ENCODE data around the gene CRYBG2. TPM values are rescaled to one million over a fixed set of nuclear protein-coding genes. Genes with fewer than 3 reads are reported as not detected.
"Not testable (repeated sequence)": the region's sequence is repeated elsewhere in the genome, so short reads cannot be mapped to it uniquely, and the experiment has no call there.

The CRYBG2 gene
- total RNA-seq, 2 experiments from 2014 or later = 2.8 to 2.9 TPM

DNA sequence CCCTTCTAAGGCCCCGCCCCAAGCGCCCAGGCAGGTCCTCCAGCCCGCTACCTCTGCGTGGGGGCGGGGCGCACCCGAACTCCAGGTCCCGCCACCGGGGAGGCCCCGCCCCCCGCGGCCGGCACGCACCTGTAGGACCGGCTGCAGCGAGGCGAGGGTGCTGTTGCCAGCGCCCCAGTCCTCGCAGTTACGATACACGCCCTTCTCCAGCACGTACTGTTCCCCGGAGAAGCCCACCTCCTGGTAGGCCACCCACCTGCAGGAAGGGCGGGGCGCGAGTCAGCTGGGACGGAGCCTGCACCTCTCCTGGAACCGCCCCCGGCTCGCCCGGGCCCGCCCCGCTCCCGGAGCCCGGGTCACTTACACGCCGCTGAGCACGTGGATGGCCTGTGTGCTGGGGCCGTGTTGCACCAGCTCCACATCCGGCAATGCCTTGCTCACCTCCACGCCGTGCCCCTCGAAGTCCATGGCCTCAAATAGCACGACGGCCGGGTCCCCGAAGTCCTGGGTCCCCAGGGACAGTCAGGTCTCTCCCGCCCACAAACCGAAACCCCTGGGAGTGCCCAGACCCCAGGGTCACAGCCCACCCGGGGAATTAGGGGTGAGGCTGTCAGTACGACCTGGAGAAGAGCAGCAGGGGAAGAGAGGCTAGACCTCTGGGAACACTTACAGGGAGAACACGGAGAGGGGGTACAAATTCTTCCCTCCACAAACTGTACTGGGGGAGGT is 17.3 kb downstream of the CRYBG2 start:
- ChIA-PET CTCF (interaction anchor here (1.6 to 2.3 kb wide), 2 partner anchors 15 to 27 kb away, joined by 4 to 9 read pairs; no protein-coding TSS in a partner anchor), POLR2A (no interaction called here)

DNA sequence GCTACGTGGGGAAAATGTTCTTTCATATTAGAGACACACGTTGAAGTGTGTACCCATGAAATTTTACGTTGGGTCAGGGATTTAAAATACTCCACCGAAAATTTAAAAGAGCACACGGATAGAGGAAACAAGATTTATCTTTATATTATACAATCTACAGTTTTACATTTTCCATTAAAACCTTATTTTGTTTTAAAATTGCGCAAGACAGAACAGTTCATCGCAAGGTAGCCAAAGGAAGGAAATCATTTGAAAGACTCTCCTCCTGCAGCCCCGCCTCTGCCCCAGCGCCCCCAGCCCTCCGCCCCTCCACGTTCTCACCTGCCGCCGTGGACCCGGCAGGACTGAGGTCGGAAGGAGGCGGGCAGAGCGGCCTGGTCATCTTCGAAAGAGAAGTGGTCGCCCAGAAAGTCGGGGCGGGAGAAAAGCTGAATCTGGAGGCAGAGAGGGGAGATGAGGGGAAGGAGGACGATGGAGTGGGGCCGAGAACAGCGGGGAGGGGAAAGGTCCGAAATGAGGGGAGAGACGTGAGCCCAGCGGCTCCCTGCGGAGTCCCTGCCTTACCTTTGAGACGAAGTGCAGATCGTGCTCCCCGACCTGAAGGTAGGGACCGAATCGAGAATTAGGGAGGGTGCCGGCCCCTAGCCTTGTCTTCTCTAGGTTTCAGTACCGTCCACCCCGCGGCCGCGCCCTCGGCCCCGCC is 18.0 kb downstream of the CRYBG2 start:
- ChIA-PET CTCF (interaction anchor here (1.6 to 2.3 kb wide), 2 partner anchors 15 to 28 kb away, joined by 4 to 9 read pairs; no protein-coding TSS in a partner anchor), POLR2A (no interaction called here)

GRCh38 chr1:26333312-26333711 is 20.6 kb downstream of the CRYBG2 start:
- CTCF ChIA-PET = interaction anchor here (1.1 kb wide), 1 partner anchor 12 kb away, joined by 3 read pairs; no protein-coding TSS in a partner anchor
- POLR2A ChIA-PET = not testable (repeated sequence)

GRCh38 chr1:26330276-26330675 is 23.7 kb downstream of the CRYBG2 start:
- ChIA-PET CTCF (interaction anchor here (0.5 to 2.4 kb wide), 4 partner anchors 9 to 69 kb away, joined by 3 to 11 read pairs (median 3); no protein-coding TSS in a partner anchor), POLR2A (interaction anchor here (0.6 kb wide), 1 partner anchor 157 kb away, joined by 9 read pairs; no protein-coding TSS in a partner anchor)

GRCh38 chr1:26329380-26329779 is 24.6 kb downstream of the CRYBG2 start:
- POLR2A ChIA-PET = not testable (repeated sequence)
- CTCF ChIA-PET = interaction anchor here (0.8 to 2.4 kb wide), 3 partner anchors 8 to 184 kb away, joined by 3 to 11 read pairs (median 4); no protein-coding TSS in a partner anchor

DNA sequence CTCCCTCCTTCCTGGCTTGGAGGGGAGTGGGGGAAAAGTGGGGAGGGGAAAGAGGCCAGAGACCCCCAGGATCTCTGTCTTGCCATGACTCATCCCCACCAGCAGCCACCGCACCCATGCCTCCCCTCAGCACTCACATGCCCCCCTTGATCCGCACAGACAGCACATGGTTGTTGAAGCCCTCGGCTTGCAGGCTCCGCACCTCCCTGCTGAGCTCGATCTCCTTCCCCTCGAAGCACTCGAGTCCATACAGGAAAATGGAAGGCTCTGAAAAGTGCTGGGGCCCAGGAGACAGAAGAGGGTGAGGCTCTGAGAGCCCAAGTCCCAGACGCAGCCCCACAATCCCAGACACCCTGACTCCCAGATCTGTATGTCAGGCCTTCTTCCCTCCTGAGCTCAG is 25.3 kb downstream of the CRYBG2 start:
- CTCF ChIA-PET = interaction anchor here (0.8 kb wide), 1 partner anchor 183 kb away, joined by 4 read pairs; no protein-coding TSS in a partner anchor
- POLR2A ChIA-PET = no interaction called here

GRCh38 chr1:26327956-26328362 is 26.0 kb downstream of the CRYBG2 start:
- CTCF ChIA-PET = no interaction called here
- POLR2A ChIA-PET = no interaction called here

DNA sequence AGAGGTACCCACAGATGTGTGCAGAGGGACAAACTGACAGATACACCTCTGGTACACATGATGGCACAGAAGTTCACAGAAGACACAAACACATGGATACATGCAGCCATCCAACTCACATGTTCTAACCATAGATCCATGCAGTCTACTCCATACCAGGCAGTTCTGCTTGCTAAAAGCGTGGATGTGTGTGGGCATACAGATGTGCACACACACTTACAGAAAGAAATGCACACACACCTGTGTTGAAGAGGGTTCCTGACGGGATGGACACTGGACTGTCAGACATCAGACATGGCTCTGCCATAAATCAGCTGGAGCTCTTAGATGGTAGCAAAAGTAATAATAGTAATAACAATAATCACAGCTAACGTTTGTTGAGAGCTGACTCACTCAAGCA is 29.4 kb downstream of the CRYBG2 start:
- ChIA-PET POLR2A (no interaction called here), CTCF (interaction anchor here (9.2 kb wide), 1 partner anchor 47 kb away, joined by 144 read pairs; the partner anchor contains the start of gene SH3BGRL3)

- CTCF ChIA-PET = interaction anchor here (1.0 to 9.2 kb wide), 7 partner anchors 24 to 89 kb away, joined by 3 to 144 read pairs (median 8); partner anchors contain the start of genes CEP85 and SH3BGRL3
- POLR2A ChIA-PET = no interaction called here
Observed at GRCh38 chr1:26323382-26323781, 30.5 kb downstream of the CRYBG2 start.

- ChIA-PET CTCF (interaction anchor here (0.6 to 9.2 kb wide), 33 partner anchors 8 to 286 kb away, joined by 3 to 144 read pairs (median 4); partner anchors contain the start of genes CEP85, SH3BGRL3, UBXN11 and ZNF593), POLR2A (interaction anchor here (0.6 to 1.1 kb wide), 2 partner anchors 29 to 496 kb away, joined by 3 to 4 read pairs; no protein-coding TSS in a partner anchor)
Observed at GRCh38 chr1:26322042-26322331, 31.9 kb downstream of the CRYBG2 start.

DNA sequence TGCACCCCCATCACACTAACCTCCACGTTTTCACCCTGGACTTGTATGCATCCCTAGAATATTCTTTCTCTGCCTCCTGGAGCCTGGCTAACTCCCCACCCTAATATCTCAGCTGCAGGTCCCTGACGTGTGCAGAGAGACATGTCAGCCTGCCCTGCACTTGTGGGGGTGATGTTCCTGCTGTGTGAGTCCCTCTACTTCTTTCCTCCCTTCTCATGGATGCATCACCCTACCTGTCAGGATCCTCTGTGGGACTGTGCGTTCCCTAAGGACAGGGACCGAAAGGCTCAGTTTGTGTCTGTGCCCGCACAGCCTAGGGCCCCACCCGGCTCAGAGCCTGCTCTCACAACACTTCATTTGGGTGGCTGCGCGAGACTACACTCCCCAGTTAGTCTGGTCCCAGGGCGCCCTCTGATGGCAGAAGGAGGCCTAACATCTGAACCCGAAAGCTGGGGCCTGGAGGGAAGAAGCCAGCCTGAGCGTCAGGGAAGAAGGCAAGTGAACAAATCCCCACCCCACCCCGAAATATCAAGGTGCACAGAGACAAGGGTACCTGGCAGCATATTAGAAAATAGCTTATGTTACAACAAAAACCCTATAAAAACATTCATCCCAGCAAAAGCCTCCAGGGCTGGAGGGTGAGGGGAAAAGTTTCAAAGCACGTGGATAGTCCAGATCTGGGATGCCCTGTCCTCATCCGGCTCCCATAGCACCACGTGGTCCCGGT is 32.5 kb downstream of the CRYBG2 start:
- POLR2A ChIA-PET = interaction anchor here (0.6 to 5.2 kb wide), 4 partner anchors 29 to 495 kb away, joined by 3 to 57 read pairs (median 9); partner anchors contain the start of gene SH3BGRL3
- CTCF ChIA-PET = interaction anchor here (0.6 to 9.2 kb wide), 34 partner anchors 9 to 286 kb away, joined by 3 to 144 read pairs (median 4); partner anchors contain the start of genes CEP85, SH3BGRL3, UBXN11 and ZNF593

DNA sequence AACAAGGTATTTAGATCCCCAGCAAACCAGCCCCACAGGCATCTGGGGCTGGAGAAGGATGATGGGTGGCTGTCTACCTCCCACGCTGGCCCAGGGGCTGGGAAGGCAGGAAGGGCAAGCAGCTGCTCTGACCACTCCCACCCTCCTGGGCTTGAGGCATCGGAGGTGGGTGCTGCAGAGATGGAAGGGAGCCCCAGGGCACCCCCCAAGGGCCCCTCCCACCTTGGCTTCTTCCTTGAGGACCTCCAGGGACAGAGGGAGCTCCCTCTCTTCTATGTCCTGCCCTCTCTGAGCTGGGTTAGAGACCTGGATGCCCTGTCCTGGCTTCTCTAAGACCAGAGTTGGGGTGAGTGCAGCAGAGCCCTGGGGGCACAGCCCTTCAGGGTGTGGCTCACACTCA is 33.0 kb downstream of the CRYBG2 start:
- POLR2A ChIA-PET = interaction anchor here (0.8 to 5.2 kb wide), 4 partner anchors 34 to 494 kb away, joined by 3 to 57 read pairs (median 8); partner anchors contain the start of gene SH3BGRL3
- CTCF ChIA-PET = interaction anchor here (0.6 to 9.2 kb wide), 21 partner anchors 10 to 181 kb away, joined by 3 to 144 read pairs (median 6); partner anchors contain the start of genes CEP85, SH3BGRL3, UBXN11 and ZNF593

DNA sequence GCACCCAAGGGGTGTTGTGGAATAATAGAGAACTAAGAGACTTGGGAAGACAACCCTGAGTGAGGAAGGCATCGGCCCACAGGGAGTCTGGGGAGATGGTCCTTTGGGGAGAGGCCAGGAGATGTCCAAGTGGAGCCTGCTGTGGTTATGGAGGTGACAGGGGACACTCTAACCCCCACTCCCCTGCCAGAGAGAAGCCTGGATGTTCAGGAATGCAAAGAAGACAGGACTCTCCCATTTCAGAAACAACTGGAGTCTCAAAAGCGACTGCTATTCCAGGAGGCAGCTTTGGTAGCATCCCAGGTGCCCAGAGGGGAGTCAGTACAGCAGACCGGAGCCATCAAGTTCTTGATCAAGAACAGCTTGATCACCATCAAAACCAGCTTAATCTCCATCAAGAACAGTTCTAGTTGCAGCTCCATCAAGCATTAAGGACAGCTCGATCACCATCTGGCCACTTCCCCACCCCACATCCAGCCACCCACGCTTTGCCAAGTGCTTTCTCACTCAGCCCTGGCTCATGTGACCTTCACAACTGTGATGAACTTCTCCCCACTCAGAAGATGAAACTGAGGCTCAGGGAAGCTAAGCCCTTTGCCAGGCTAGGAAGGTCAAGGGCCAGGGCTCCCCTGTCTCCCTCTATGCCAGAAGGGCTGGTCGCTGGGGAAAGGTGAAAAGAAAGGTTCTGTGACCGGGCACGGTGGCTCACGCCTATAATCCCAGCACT is 35.4 kb downstream of the CRYBG2 start:
- ChIA-PET POLR2A (interaction anchor here (1.0 to 5.2 kb wide), 9 partner anchors 8 to 182 kb away, joined by 4 to 57 read pairs (median 5); partner anchors contain the start of gene SH3BGRL3), CTCF (interaction anchor here (0.6 to 9.2 kb wide), 11 partner anchors 11 to 151 kb away, joined by 3 to 144 read pairs (median 5); partner anchors contain the start of genes CEP85 and SH3BGRL3)

- POLR2A ChIA-PET = interaction anchor here (0.9 to 5.2 kb wide), 8 partner anchors 8 to 183 kb away, joined by 3 to 57 read pairs (median 5); partner anchors contain the start of genes CEP85 and SH3BGRL3
Observed at GRCh38 chr1:26317612-26318337, 36.2 kb downstream of the CRYBG2 start, which contains the start of gene CD52. CD52 (plus strand) TSS chr1:26317958; CDS start chr1:26318018, 60 bp downstream.

DNA sequence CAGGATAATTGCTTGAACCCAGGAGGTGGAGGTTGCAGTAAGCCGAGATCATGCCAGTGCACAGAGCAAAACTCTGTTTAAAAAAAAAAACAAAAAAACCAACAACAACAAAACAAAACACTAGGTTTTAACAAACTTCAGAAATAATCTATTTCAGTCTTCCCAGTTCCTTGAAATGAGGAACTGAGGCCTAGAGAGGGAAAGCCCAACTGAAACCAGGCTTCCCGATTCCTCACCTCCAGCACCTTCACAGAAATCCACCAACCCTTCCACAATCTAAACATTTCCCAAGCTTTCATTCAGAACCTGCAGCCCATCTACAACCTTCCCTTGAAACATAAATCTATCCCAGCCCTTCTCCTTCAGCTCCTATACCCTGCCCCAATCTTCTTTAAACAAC is 36.8 kb downstream of the CRYBG2 start:
- ChIA-PET POLR2A (interaction anchor here (0.9 to 5.2 kb wide), 4 partner anchors 31 to 183 kb away, joined by 3 to 57 read pairs (median 10); partner anchors contain the start of genes CEP85 and SH3BGRL3), CTCF (interaction anchor here (1.1 to 9.2 kb wide), 8 partner anchors 9 to 100 kb away, joined by 3 to 144 read pairs (median 8); partner anchors contain the start of genes CEP85 and SH3BGRL3)

More at GRCh38 chr1:26317612-26318337, 36.2 kb downstream of the CRYBG2 start, which contains the start of gene CD52:
- CTCF ChIA-PET = interaction anchor here (0.6 to 9.2 kb wide), 11 partner anchors 10 to 152 kb away, joined by 3 to 144 read pairs (median 6); partner anchors contain the start of genes CEP85 and SH3BGRL3

Measured in activated CD8-positive, alpha-beta memory T cell treated with anti-CD3 and anti-CD28 coated beads for 36 hours (primary cell).